Right lobe of liver (tissue), 6 donors: ENCODE data around the gene CLTA. TPM values are rescaled to one million over a fixed set of nuclear protein-coding genes. Genes with fewer than 3 reads are reported as not detected.

ENCODE experiments used
- ATAC-seq, 4 donors: fragments of 200-7000 bp; cut with Tn5 transposase; one replicate each; pipeline ENCODE4 v1.9.1; 2020; ENCODE audit warnings: mild to moderate bottlenecking in 4 of 4, moderate library complexity in 4 of 4
- DNase-seq, 3 donors: peaks; one replicate each; pipeline ENCODE4 v3.0.0-alpha.2; 2020
- H3K27ac ChIP-seq, 3 donors: fragments of 200-600 bp; one replicate each; pipeline ENCODE4 v1.8.0; 2022
- H3K27me3 ChIP-seq, 2 donors: fragments of 200-600 bp; one replicate each; pipeline ENCODE4 v1.8.0; 2022
- H3K36me3 ChIP-seq, 4 donors: fragments of 200-600 bp; sonication (generic) in 1 of 4; one replicate each; pipeline versions ENCODE4 v1.5.1 to v1.8.0; 2017 to 2022; ENCODE audit warnings: control low read depth in 1 of 4
- H3K4me1 ChIP-seq, 4 donors: fragments of 200-600 bp; sonication (generic) in 1 of 4; one replicate each; pipeline versions ENCODE4 v1.5.1 to v1.8.0; 2017 to 2022; ENCODE audit warnings: control low read depth in 1 of 4
- H3K4me3 ChIP-seq, 3 donors: fragments of 200-600 bp; one replicate each; pipeline ENCODE4 v1.8.0; 2022
- H3K9me3 ChIP-seq, 4 donors: fragments of 200-600 bp; sonication (generic) in 1 of 4; one replicate each; pipeline versions ENCODE4 v1.5.1 to v1.8.0; 2017 to 2022; ENCODE audit warnings: control low read depth in 1 of 4
- POLR2A ChIP-seq: fragments of 450-650 bp; IDR thresholded peaks from one replicate; pipeline ENCODE4 v1.6.1; 2017; ENCODE audit warnings: antibody characterized with exemption, mild to moderate bottlenecking
- WGBS: methylation state at CpG from one replicate; pipeline ENCODE4 v1.1.6; 2018; ENCODE audit warnings: low coverage, low lambda C conversion rate; ENCODE audit not compliant: insufficient coverage; ENCODE audit errors: missing lambda C conversion rate; 5-methylcytosine and 5-hydroxymethylcytosine counted together
- intact Hi-C, 2 donors: fragments of 100-400 bp; cut with DNase I; formaldehyde crosslinking; loops; one replicate each; pipeline versions ENCODE4 v1.11.2 to v1.14.1; 2022
- total RNA-seq, 6 experiments: library from RNA; depleted of rRNA in 2 of 6; stranded (reverse); fragments of >200 nt in 2 of 6; fragmentation: NEBNext Ultra II Directional in 3 of 6; extraction: Animal tissue kit (Norgen Biotek cat#: 25700) in 3 of 6; gene quantifications; one replicate each; pipeline versions ENCODE4 v1.1.0 to v1.2.4, GENCODE V29; 2016 to 2023
- TF ChIP-seq, protein P1 (sequence below), 4 donors: fragments of 200-600 bp in 3 of 4; fragments of 450-650 bp in 1 of 4; IDR thresholded peaks; one replicate each; pipeline versions ENCODE4 v1.5.1 to v1.8.0; 2016 to 2022; ENCODE audit warnings: antibody characterized with exemption in 4 of 4, mild to moderate bottlenecking in 2 of 4
- donor health status: DM: no; HTN: yes; CAD: no.
- donor health status: DM: no; HTN: no; CAD: no.
- donor health status: DM: no; HTN: no; CAD: no.
- donor health status: DM: no; HTN: yes; CAD: no.
- donor health status: DM: no; HTN: yes; CAD: no.

The CLTA gene
- total RNA-seq, 6 experiments from 2014 or later, result 52.3 to 154 (median 72.7) TPM

DNA sequence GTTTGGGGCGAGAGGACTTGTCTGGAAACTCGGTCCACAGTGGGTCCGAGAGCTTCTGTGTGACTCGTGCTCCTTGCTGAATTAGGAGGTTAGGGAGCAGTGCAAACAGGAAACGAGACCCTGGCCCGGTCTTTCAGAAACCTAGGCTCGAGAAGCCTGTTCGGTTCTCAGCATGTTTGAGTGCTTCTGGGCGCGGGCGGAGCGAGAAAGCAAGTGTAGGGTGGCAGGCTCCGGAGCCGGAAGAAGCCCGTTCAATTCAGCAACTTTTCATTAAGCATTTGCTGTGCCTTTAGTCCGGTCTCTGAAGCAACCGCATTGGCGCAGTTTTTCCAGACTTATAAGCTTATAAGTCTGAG is 547 bp downstream of the CLTA start:
- ATAC-seq, result peak in 3 of 4 donors; percentile 5 to 14 (median 7)
- DNase-seq, result peak in 1 of 3 donors; percentile 38
- intact Hi-C loops, result no loop called here
- Histone ChIP-seq H3K4me1 (peaks cover 0 to 22% (median 12%) of the 10 kb centered on the region in 4 donors), H3K4me3 (peak overlapping the region; percentile 95 to 99 (median 95)), H3K27me3 (no peaks in the 10 kb centered on the region), H3K27ac (peak overlapping the region; percentile 82 to 93 (median 83)), H3K36me3 (peaks cover 0 to 3% (median 0%) of the 10 kb centered on the region in 4 donors), H3K9me3 (no peaks in the 10 kb centered on the region)
- TF ChIP-seq, protein P1, sequence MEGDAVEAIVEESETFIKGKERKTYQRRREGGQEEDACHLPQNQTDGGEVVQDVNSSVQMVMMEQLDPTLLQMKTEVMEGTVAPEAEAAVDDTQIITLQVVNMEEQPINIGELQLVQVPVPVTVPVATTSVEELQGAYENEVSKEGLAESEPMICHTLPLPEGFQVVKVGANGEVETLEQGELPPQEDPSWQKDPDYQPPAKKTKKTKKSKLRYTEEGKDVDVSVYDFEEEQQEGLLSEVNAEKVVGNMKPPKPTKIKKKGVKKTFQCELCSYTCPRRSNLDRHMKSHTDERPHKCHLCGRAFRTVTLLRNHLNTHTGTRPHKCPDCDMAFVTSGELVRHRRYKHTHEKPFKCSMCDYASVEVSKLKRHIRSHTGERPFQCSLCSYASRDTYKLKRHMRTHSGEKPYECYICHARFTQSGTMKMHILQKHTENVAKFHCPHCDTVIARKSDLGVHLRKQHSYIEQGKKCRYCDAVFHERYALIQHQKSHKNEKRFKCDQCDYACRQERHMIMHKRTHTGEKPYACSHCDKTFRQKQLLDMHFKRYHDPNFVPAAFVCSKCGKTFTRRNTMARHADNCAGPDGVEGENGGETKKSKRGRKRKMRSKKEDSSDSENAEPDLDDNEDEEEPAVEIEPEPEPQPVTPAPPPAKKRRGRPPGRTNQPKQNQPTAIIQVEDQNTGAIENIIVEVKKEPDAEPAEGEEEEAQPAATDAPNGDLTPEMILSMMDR (IDR thresholded peaks at IDR 0.05), result no peak
- no peak for TF ChIP-seq POLR2A
- WGBS, result under 1% methylated on average over 17 of the region's 18 CpGs

DNA sequence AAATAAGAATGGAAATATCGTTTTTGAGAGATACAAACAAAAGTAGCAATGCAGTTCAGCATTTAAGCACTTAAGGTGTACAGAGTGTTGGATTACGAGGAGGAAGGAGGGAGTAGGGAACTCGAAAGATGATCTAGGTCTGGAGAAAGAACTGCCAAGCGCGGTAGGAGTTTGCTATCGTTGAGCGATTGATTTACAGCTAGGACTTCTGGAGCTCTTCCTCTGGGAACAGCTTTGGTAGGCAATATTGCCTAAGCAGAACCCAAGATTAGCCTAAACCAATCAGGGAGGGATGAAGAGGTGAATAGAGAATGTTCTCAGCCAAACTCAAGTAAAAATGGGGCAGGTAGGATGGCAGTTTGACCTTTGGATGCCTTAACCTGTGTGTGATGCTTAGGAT is 965 bp downstream of the CLTA start:
- intact Hi-C loops, result no loop called here
- under 1% methylated on average over 7 of the region's 7 CpGs for WGBS
- H3K27me3 ChIP-seq, result no peaks in the 10 kb centered on the region
- peak overlapping the region in 2 of 3 donors; percentile 83 to 93 for H3K27ac ChIP-seq
- H3K4me1 ChIP-seq, result peaks cover 0 to 22% (median 12%) of the 10 kb centered on the region in 4 donors
- TF ChIP-seq POLR2A, result no peak
- TF ChIP-seq, protein P1 (IDR thresholded peaks at IDR 0.05), result no peak
- no peaks in the 10 kb centered on the region for H3K9me3 ChIP-seq
- DNase-seq, result no peak
- peaks cover 0 to 3% (median 0%) of the 10 kb centered on the region in 4 donors for H3K36me3 ChIP-seq
- no peak for ATAC-seq
- peak overlapping the region; percentile 95 to 99 (median 95) for H3K4me3 ChIP-seq

DNA sequence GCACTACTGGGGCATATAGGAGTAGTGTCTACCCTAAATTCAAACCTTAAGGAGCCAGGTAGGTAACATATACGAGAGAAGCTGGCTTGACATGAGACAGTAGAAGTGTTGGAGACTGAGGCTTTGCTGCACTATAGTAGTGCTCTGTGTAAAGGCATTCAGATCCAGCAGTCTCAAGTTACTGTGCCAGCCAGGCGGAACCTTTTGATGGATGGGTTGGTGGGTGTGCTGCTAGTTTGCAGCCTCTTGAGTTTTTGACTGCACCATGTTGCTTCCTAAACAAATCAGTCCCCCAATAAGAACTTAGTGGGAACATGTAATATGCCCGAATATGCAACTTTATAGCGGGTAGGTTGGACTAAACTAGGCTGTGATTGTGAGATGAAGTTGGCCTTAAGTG is 1.5 kb downstream of the CLTA start:
- Histone ChIP-seq H3K36me3 (peaks cover 0 to 3% (median 0%) of the 10 kb centered on the region in 4 donors), H3K9me3 (no peaks in the 10 kb centered on the region), H3K4me3 (peak overlapping the region; percentile 95 to 99 (median 95)), H3K27ac (no peak overlapping the region), H3K27me3 (no peaks in the 10 kb centered on the region), H3K4me1 (peaks cover 0 to 22% (median 12%) of the 10 kb centered on the region in 4 donors)
- ATAC-seq (no peak), DNase-seq (no peak)
- TF ChIP-seq, protein P1 (IDR thresholded peaks at IDR 0.05), result no peak
- no peak for TF ChIP-seq POLR2A
- intact Hi-C loops, result no loop called here
- 68% methylated on average over 3 of the region's 4 CpGs for WGBS

DNA sequence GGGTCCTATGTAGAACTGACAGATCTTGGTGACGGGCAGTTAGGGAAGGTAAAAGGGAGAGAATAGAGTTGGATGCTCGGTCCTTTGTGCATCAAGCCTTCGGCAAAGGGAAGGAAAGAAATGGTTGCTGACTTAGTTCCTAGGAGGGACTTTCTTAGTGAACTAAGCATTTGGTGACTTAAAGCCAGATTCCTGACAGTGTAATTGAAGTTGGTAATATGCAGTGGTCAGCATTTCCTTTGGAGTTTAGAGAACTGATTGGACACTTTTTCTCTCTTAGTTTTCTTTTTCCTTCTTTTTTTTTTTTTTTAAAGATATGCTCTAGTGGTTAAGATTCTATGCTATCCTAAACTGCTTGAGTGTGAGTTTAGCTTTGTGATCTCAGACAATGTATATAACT is 2.3 kb downstream of the CLTA start:
- TF ChIP-seq POLR2A, result no peak
- TF ChIP-seq, protein P1 (IDR thresholded peaks at IDR 0.05), result no peak
- no peak for ATAC-seq
- no peak for DNase-seq
- Histone ChIP-seq H3K27me3 (no peaks in the 10 kb centered on the region), H3K4me3 (peak overlapping the region in 1 of 3 donors; percentile 1), H3K4me1 (peaks cover 0 to 22% (median 12%) of the 10 kb centered on the region in 4 donors), H3K27ac (no peak overlapping the region), H3K36me3 (peaks cover 0 to 7% (median 1%) of the 10 kb centered on the region in 4 donors), H3K9me3 (no peaks in the 10 kb centered on the region)
- intact Hi-C loops, result no loop called here
- WGBS, result 49% methylated on average over 3 of the region's 3 CpGs
